Measurements from ENCODE around the gene MPPED1. TPM values are rescaled to one million over a fixed set of nuclear protein-coding genes. Genes with fewer than 3 reads are reported as not detected.

MPPED1 gene
- total RNA-seq, 2 donors from 2014 or later, result not detected

GRCh38 chr22:43550024-43550620, 138.3 kb downstream of the MPPED1 start:
- Mint-ChIP-seq H3K4me3 (no peak overlapping the region), H3K27ac (no peak overlapping the region), H3K4me1 (no peaks in the 10 kb centered on the region), H3K27me3 (peaks cover 23% of the 10 kb centered on the region), H3K36me3 (ENCODE audit: low read depth) (no peaks in the 10 kb centered on the region)
- DNase-seq, result no peak
- H3K9me3 ChIP-seq (ENCODE audit: control insufficient read depth, low read length, poor library complexity, severe bottlenecking), result no peaks in the 10 kb centered on the region
- ATAC-seq, result no peak

DNA sequence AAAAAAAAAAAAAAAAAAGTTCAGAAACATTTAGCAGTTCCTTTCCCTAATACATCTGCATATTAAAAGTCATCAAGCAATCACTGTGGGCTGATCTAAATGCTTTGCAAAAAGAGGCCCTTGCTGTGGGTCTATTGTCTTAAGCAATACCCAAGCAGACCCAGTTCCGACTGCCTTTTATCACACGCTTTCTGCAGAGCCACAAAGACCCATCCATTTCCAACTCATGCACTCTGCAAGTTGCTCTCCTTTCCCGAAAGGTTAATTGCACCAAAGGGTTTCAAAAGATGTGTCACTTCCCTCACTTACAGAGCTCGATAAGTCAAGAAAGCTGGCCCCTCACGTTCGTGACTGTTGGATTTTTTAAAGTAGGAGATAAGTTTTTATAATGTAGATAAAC, 138.9 kb downstream of the MPPED1 start:
- ATAC-seq (no peak), DNase-seq (no peak)
- Mint-ChIP-seq H3K27ac (no peak overlapping the region), H3K4me3 (no peak overlapping the region), H3K27me3 (peaks cover 26% of the 10 kb centered on the region), H3K36me3 (ENCODE audit: low read depth) (no peaks in the 10 kb centered on the region), H3K4me1 (no peaks in the 10 kb centered on the region)
- H3K9me3 ChIP-seq (ENCODE audit: control insufficient read depth, low read length, poor library complexity, severe bottlenecking), result no peaks in the 10 kb centered on the region

GRCh38 chr22:43553451-43554258, 141.8 kb downstream of the MPPED1 start:
- no peak overlapping the region for H3K4me3 Mint-ChIP-seq
- peaks cover 26% of the 10 kb centered on the region for H3K27me3 Mint-ChIP-seq
- H3K4me1 Mint-ChIP-seq, result no peaks in the 10 kb centered on the region
- H3K36me3 Mint-ChIP-seq (ENCODE audit: low read depth), result no peaks in the 10 kb centered on the region
- no peaks in the 10 kb centered on the region for H3K9me3 ChIP-seq (ENCODE audit: control insufficient read depth, low read length, poor library complexity, severe bottlenecking)
- no peak for ATAC-seq
- no peak for DNase-seq
- no peak overlapping the region for H3K27ac Mint-ChIP-seq

GRCh38 chr22:43554259-43554636, 142.4 kb downstream of the MPPED1 start:
- Mint-ChIP-seq H3K4me3 (no peak overlapping the region), H3K4me1 (no peaks in the 10 kb centered on the region), H3K36me3 (ENCODE audit: low read depth) (no peaks in the 10 kb centered on the region), H3K27ac (no peak overlapping the region), H3K27me3 (peaks cover 26% of the 10 kb centered on the region)
- H3K9me3 ChIP-seq (ENCODE audit: control insufficient read depth, low read length, poor library complexity, severe bottlenecking), result no peaks in the 10 kb centered on the region
- DNase-seq, result no peak
- ATAC-seq, result no peak

- H3K4me1 Mint-ChIP-seq, result no peaks in the 10 kb centered on the region
- peaks cover 26% of the 10 kb centered on the region for H3K27me3 Mint-ChIP-seq
- no peak overlapping the region for H3K4me3 Mint-ChIP-seq
- no peaks in the 10 kb centered on the region for H3K9me3 ChIP-seq (ENCODE audit: control insufficient read depth, low read length, poor library complexity, severe bottlenecking)
- no peak overlapping the region for H3K27ac Mint-ChIP-seq
- DNase-seq (no peak), ATAC-seq (no peak)
- H3K36me3 Mint-ChIP-seq (ENCODE audit: low read depth), result no peaks in the 10 kb centered on the region
These were observed 143.0 kb downstream of the MPPED1 start for GRCh38 chr22:43554694-43555365.

GRCh38 chr22:43555561-43556515, 144.0 kb downstream of the MPPED1 start:
- H3K9me3 ChIP-seq (ENCODE audit: control insufficient read depth, low read length, poor library complexity, severe bottlenecking), result no peaks in the 10 kb centered on the region
- H3K4me3 Mint-ChIP-seq, result no peak overlapping the region
- ATAC-seq (no peak), DNase-seq (no peak)
- H3K36me3 Mint-ChIP-seq (ENCODE audit: low read depth), result no peaks in the 10 kb centered on the region
- no peak overlapping the region for H3K27ac Mint-ChIP-seq
- no peaks in the 10 kb centered on the region for H3K4me1 Mint-ChIP-seq
- peaks cover 32% of the 10 kb centered on the region for H3K27me3 Mint-ChIP-seq

Other genes with a start within 250 kb of the MPPED1 start
- gene TTLL12, start 224.9 kb upstream of the MPPED1 start, total RNA-seq, result 10 to 100 TPM; 12.8 to 17.8 TPM
- gene SCUBE1, start 68.6 kb upstream of the MPPED1 start, total RNA-seq, result not detected